NK-92 treated with Interleukin-12 subunit alpha and Interleukin-12 subunit beta, amount 100 ng/mL, for 24 hours (cell line): Measurements from ENCODE around the gene GPR148.
"Not testable (repeated sequence)": the region's sequence is repeated elsewhere in the genome, so short reads cannot be mapped to it uniquely, and the experiment has no call there.

Experiments used
- DNase-seq: peaks from one replicate; lab custom pipeline; 2025; lab: John Stamatoyannopoulos, UW

Gene GPR148

GRCh38 chr2:130728549-130729316 is at the start of gene GPR148:
Gene GPR148 (plus strand): TSS chr2:130729070. CDS start chr2:130729152, 82 bp downstream.
- DNase-seq: no peak

- not testable (repeated sequence) for DNase-seq
Observed at GRCh38 chr2:130692041-130692770, 36.7 kb upstream of the GPR148 start.

- not testable (repeated sequence) for DNase-seq
Observed at GRCh38 chr2:130693474-130693873, 35.4 kb upstream of the GPR148 start.

- not testable (repeated sequence) for DNase-seq
Observed at GRCh38 chr2:130703250-130703649, 25.6 kb upstream of the GPR148 start.

GRCh38 chr2:130714795-130715194 is 14.1 kb upstream of the GPR148 start:
- not testable (repeated sequence) for DNase-seq

GRCh38 chr2:130720036-130720435 is 8.8 kb upstream of the GPR148 start:
- DNase-seq: no peak

GRCh38 chr2:130720528-130720927 is 8.3 kb upstream of the GPR148 start:
- no peak for DNase-seq

GRCh38 chr2:130724455-130724854 is 4.4 kb upstream of the GPR148 start:
- no peak for DNase-seq

- DNase-seq: no peak
Observed at GRCh38 chr2:130726614-130727180, 2.2 kb upstream of the GPR148 start.

- DNase-seq: no peak
Observed at GRCh38 chr2:130727286-130727924, 1.5 kb upstream of the GPR148 start.

GRCh38 chr2:130728007-130728454 is 839 bp upstream of the GPR148 start:
- no peak for DNase-seq

GRCh38 chr2:130729322-130730299 is 741 bp downstream of the GPR148 start:
- no peak for DNase-seq

GRCh38 chr2:130732257-130732656 is 3.4 kb downstream of the GPR148 start:
- DNase-seq: not testable (repeated sequence)

GRCh38 chr2:130735200-130735599 is 6.3 kb downstream of the GPR148 start:
- DNase-seq: no peak

GRCh38 chr2:130736487-130736886 is 7.6 kb downstream of the GPR148 start:
- no peak for DNase-seq

GRCh38 chr2:130737592-130737991 is 8.7 kb downstream of the GPR148 start:
- no peak for DNase-seq

GRCh38 chr2:130740671-130741070 is 11.8 kb downstream of the GPR148 start:
- DNase-seq: no peak

- no peak for DNase-seq
Observed at GRCh38 chr2:130743278-130743677, 14.4 kb downstream of the GPR148 start.

- no peak for DNase-seq
Observed at GRCh38 chr2:130744287-130745117, 15.6 kb downstream of the GPR148 start.

GRCh38 chr2:130749078-130749477 is 20.2 kb downstream of the GPR148 start:
- no peak for DNase-seq
